HG02884 (cell line): ENCODE measurements around the gene CDR2.
"Not testable (repeated sequence)": the region's sequence is repeated elsewhere in the genome, so short reads cannot be mapped to it uniquely, and the experiment has no call there.

Experiments used
- ATAC-seq: cut with Tn5 transposase; IDR thresholded peaks from one replicate; pipeline ENCODE4 v1.9.1; 2021; ENCODE audit warnings: mild to moderate bottlenecking, moderate library complexity; ENCODE audit not compliant: unreplicated experiment

Gene CDR2

DNA sequence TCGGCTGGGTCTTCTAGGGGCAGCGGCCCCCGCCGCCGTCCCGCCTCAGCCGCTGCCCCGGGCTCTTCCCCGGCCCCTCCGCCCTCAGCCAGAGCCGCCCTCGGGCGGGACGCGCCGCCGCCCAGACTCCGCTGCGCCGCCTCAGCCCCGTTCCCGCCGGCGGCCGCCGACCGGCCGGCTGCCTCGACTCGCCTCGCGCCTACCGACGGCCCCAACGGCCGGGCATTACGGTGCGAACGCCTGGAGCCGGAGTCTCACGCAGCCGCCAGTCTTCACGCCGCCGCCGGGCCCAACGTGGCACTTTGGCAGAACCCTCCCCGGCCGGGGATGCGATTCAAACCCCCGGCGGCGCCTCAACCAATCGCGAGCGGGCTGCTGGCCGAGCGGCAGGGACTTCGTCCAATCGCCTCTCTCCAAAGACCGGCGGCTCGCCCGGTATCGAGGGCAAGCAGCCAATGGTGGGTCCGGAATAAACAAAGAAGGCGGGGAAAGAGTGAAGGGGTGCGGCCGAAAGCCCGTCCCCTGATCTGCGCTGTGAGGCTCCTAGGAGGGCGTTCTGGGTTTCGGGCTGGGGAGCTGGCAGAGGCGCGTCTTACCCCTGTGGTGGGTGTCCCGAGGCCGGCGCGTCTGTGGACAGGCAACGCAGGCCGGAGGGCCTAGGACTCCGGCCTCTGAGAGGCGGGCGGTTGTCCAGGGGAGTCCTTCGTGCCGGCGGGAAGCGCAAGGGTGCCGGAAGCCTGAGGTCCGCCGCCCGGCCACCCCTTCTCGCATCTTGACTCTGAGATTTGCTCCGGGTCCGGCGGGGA is at the start of gene CDR2:
TSS of gene CDR2 (minus strand) at position 309 of the 806 bp plus-strand sequence. CDS start 310 bp downstream, outside the sequence.
- peak; percentile 91 for ATAC-seq

DNA sequence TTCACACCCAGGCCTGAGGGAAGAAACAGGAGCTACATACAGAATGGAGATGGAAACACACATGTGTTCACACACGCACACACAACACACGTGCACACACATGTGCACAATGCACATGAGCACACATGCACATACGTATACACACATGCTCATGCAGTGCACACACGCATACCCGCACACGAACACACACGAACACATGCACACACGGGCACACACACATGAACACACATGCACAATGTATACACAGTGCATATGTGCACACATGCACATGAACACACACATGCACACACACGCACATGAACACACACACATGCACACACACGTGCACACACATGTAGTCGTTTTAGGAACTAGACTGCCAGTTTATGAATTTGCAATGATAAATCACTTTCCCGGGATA is 49.3 kb upstream of the CDR2 start:
- no peak for ATAC-seq

DNA sequence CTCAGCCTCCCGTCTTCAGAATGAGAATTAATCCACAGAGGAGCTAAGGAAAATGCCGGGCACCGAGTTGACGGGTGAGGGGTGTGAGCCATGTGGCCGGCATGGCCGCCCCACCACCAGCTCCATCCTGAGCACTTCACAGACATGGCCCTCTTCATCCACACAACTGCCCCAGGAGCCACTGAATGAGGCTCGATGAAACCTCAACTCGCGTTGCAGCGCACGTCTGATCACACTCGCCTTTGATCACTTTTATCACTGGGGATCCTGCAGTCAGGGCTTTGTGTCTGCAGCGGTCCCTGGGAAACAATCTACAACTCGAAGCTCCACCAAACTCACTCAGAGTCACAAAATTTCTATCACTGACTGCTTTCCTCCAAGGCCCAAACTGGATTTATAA is 46.7 kb upstream of the CDR2 start:
- no peak for ATAC-seq

DNA sequence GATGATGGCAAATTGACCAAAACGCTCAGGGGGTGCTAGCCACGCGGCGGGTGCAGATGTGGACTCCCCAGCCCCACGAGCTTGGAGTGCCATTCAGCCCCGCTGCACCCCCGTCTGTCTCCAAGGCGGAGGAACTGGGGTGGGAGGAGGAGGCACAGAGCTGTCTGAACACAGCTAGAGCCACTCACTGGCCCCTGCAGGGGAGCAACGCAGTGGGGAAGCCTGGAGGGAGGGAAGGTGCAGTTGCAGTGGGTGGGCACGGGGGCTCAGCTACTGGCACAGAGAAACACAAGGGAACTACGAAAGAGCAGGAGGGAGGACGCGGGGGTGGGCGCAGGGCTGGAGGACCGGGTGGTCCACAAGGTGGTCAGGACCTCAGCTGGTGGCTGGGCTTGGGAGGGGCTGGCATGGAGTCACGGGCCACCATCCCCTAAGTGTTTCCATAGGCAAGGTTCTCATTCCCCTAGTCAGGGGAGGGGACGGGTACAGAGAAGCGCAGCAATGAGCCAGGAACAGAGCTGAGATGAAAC is 46.3 kb upstream of the CDR2 start:
- no peak for ATAC-seq

DNA sequence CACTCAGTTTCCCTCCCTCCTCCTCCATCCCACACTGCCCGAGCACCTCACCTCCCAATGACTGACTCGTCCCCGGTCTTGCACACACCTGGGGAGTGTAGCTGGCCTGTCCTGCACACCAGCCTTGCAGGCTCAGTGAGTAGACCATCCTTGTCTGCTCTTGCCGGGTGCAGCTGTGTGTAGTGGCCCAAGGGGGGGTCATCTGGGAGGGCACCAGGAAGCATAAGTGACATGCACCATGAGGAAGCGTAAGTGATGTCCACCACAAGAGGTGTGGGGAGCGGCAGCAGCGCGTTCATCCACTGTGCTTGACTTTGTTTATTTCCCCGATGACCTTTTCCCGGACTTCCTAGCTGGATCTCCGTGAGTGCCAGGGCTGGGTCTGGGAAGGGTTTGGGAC is 45.5 kb upstream of the CDR2 start:
- no peak for ATAC-seq

DNA sequence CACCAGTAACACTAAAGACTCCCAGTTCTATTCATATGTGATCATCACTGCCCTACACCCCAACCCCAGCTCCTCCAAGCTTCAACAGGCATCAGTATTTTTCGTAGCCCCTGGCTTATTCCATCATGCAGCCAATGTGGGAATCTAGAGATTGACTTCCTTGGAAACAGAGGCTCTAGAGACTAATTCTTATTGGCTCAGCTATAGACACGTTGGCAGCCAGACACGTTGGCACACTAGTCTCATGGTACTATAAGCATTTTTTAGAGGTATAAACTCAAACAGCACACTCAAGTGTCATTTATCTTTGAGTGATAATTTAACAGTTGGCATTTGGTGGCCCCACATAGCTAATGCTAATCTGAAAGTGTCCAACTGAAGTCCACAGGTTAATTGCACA is 44.4 kb upstream of the CDR2 start:
- no peak for ATAC-seq

DNA sequence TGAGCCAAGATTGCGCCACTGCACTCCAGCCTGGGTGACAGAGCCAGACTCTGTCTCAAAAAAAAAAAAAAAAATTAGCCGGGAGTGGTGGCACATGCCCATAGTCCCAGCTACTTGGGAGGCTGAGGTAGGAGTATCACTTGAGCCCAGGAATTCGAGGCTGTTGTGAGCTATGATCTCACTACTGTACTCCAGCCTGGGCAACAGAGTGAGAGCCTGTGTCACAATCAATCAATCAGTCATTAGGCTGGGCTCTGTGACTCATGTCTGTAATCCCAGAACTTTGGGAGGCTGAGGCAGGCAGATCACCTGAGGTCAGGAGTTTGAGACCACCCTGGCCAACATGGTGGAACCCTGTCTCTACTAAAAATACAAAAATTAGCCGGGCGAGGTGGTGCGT is 43.4 kb upstream of the CDR2 start:
- not testable (repeated sequence) for ATAC-seq

DNA sequence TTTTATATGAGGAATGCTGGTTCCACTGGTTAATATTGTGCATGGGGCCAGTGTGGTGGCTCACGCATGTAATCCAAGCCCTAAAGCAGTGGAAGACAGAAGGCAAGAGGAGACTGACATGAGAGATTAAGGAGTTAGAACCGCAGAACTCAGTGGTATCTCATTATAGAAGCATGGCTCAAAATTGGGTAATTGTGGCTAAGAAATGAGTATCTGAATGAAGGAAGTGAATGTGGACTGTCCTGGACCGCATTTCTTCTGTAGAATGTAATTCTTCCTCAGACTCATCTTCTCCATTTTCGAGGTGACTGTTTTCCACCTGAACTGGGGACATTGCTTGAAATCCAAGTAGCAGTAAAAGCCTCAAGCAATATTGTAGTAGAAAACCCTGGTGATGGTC is 42.6 kb upstream of the CDR2 start:
- ATAC-seq = no peak

DNA sequence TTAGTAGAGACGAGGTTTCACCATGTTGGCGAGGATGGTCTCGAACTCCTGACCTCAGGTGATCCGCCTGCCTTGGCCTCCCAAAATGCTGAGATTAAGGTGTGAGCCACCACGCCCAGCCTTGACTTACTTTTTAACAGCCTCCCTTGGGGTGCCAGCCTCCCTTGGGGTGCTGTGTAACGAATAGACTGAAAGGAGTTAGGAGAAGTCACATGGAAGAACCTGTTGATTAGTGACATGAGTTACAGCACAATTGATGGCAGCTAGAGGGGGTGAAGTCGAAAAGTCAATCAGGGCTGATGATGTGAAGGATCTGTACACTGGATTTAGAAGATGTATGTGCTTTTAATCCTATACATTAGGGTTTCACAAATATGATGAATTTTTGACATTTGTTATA is 39.4 kb upstream of the CDR2 start:
- ATAC-seq = no peak

DNA sequence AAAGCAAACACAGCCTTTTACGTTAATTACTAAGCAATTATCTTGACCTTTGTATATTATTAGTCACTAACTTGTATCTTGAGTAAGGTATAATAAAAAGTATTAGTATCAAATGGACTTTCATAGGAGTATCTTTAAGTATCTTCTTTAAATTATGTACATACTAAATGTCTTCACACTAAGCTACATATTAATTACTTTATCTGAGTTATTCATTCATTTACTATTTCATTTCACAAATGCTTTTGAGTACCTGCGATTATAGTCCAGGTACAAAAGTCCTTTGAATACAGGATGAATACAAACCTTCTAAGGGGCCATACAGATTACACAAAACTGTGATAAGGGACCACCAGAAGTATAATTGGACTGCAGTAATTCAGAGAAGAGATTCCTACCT is 33.1 kb upstream of the CDR2 start:
- ATAC-seq = no peak

DNA sequence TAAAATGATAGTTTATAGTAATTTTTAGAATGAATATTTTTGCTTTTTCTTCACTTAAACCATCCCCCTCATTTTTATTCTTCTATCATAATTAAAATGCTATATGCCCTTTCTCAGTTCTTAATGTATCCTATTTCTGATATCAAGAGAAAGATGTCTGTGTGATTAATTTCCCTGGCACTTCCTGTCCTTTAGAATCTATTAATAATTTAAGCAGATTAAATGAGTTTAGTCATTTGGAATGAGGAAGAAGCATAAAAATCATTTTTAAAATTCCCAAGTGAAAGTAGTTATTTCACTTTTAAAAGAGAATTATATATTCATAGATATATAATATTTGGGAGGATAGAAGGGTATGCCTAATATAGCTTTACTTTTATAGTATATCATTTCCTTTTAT is 27.8 kb upstream of the CDR2 start:
- ATAC-seq = no peak

DNA sequence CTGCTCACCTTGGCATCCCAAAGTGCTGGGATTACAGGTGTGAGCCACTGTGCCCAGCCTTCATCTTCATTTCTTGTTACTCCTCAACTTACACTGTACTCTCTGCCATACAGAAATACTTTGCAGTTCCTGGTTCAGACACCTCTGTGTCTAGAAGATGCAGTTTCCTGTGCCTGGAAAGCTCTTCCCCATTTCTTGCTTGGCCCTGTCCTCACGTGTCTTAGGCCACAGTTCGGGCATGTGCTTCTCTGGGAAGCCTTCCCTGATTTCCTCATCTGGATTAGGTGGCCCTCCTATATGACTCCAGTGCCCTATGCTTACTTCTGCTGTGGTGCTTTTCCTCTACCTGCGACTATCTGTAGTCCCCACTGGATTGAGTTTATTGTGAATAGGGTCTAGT is 26.5 kb upstream of the CDR2 start:
- ATAC-seq = no peak

DNA sequence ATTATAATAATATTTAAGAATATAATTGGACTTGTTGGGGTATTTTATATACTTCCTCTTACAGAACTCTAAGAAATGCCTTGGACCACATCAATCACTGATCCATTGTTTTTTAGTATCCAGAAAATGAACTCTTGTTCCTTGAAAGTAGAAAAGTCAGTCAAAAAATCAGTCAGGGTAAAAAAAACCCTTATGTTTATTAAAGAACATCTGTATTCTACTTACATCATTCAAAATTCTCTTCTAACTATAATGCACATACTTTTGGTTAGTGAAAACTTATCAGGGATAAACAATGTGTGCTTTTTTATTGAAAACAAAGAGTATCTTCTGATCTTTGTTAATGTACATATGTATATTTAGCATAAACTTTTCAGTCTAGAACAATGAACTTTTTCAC is 23.5 kb upstream of the CDR2 start:
- ATAC-seq = no peak

DNA sequence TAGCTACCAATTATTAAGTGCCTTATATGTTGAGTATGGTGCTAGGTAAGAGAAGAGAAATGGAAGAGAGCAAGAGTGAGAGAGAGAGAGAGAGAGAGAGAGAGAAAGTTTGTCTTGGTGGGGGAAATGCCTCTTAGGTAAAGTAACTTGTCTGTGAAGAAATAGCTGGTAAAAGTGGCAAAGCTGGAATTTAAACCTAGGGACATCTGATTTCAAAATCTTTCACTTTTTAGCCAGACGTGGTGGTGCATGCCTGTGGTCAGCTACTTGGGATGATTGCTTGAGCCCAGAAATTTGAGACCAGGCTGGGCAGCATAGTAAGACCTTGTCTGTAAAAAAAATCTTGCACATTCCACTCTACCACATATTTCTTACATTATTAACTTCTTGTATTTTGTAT is 23.0 kb upstream of the CDR2 start:
- no peak for ATAC-seq

DNA sequence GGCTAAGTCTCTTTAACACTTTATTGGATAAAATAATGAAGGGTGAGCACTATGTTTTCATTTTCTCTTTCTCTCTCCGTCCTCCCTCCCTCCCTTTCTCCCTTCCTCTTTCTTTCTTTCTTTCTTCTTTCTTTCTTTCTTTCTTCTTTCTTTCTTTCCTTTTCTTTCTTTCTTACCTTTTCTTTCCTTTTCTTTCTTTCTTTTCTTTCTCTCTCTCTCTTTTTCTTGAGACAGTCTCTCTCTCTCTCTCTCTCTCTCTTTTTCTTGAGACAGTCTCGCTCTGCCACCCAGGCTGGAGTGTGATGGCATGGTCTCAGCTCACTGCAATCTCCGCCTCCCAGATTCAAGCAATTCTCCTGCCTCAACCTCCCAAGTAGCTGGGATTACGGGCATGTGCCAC is 21.5 kb upstream of the CDR2 start:
- no peak for ATAC-seq

DNA sequence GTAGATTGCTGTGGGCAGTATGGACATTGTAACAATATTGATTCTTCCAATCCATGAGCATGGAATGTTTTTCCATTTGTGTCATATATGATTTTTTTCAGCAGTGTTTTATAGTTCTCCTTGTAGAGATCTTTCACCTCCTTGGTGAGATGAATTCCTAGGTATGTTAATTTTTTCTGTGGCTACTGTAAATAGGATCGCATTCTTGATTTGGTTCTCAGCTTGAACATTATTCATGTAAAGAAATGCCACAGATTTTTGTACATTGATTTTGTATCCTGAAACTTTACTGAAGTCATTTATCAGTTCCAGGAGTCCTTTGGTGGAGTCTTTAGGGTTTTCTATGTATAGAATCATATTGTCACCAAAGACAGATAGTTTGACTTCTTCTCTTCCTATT is 19.7 kb upstream of the CDR2 start:
- no peak for ATAC-seq

DNA sequence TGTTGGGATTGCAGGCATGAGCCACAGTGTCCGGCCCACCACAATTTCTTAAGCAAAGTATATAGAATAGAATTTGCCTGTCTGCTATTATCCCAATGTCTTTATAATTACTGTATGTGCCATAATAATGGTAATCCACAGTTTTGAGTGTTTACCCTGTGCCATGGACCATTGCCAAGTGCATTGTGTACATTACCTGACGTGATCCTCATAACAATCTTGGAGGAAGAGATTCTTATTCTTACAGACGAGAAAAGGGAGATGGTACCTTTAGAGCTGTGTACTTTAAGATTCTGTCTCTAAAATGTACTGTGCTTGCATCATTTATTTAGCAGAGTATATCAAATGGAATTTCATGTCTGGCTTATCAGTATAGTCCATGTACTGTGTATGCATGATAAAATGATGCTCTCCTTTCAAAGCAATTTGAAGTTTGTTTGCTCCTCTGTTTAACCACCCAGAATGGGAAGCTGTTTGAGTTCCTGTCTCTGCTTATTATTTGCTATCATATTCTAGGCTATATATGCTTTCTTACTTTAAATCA is 13.8 kb upstream of the CDR2 start:
- ATAC-seq = no peak

DNA sequence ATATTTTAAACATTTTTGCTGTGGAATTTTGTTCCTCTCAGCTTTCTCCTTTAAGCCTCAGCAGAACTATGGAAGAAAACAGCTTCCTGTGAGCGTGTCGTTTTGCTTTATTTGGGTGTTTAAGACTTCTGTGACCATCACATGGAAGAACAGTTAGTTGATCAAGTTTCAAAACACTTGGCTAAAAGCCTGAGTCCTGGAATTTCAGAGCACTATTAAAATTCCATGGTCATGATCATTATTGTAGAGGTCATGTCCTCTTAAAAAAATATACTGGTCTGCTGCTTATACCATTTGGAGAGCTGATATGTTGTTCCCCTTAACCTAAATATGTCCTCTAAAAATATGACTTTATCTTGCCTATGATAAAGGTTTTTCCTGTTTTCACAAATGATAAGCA is 12.6 kb upstream of the CDR2 start:
- ATAC-seq = no peak

DNA sequence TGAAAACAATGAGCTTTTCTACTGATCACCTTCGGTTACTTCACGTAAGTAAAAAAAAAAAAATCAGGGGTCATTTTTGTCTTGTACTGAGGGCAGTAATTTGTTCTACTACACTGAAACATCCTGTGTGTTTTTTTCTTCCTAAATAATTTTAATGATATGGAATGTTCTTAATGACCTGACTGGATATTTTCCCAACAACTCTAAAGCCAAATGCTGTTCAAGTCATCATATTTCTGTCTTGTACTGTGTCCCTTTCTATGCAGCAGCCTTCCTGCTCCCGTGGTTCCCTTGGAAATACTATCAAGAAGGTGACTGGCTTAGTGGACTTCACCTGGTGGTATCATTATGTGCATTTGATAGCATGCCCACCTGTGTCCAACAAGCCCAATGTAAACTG is 10.8 kb upstream of the CDR2 start:
- no peak for ATAC-seq

DNA sequence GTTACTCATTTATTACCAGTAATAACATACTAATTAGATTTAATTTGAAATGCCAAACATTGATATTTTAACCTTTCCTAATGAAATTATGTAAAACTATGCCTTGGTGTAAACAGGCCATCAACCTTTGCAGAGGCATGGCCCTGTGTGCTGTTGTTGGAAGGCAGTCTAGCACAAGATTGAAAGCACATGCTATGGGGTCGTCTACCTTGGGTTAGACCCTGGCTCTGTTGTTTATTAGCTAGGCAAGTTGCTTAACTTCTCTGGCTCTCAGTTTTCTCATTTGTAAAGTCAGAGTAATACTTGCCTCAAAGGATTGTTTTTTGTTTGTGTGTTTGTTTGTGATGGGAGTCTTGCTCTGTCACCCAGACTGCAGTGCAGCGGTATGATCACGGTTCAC is 9.4 kb upstream of the CDR2 start:
- ATAC-seq = no peak

DNA sequence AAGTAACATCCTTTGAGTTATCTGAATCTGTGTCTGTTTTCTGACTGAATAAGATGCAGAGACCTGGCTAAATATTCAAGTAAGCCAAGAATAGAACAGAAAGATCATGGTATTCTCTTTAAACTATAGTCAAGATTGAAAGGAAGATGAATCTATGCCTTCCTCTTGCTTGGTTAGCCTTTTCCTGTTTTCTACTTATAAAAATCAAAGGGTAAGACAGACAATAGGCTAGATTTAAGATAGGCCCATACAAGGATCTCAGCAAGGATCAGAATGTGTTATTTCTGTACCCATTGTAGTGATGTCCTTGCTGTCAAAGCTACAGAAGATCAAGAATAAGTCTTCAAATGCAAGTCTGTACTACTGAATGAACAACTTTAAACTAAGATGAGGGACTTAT is 7.0 kb upstream of the CDR2 start:
- ATAC-seq = no peak

DNA sequence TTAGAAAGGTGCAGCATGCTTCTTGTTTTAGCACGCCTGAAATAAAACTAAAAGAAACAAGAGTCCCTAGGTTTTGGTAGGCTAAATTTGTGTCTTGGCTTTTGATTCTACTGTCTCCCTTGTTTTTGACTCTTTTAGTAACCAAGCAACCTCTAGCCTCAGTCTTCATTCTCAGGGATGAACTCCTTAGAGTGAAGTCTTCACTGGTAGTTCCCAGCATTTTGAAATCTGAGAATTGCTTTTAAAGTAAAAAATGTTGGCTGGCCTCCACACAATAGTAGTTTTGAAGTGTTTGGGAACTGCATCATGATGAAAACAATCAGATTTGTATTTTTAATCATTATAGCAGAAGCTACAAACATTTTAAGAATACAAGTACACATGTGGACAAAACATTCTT is 6.1 kb upstream of the CDR2 start:
- no peak for ATAC-seq

DNA sequence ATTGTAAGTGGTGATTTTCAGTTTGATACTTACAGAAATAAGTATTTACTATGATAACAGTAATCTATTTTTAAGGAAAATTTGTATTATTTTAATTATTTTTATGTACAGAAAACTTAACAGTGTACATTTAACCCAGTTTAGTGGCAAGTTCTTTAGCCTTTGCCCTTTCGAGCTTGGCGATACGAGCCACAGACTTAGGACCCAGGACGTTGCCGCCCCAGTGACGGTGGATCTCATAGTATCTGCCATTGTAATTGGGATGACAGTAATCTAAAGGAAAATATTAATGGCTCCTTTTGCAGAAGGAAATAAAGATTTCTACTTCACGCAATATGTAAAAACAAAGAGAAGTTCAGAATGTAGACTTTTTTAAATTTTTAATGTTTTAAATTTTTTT is 5.2 kb upstream of the CDR2 start:
- no peak for ATAC-seq
